Esophagus muscularis mucosa (tissue), 4 donors: Measurements from ENCODE around the gene PPP4R2. TPM values are rescaled to one million over a fixed set of nuclear protein-coding genes. Genes with fewer than 3 reads are reported as not detected.

Experiments
- DNase-seq: peaks from one replicate; pipeline ENCODE4 v3.0.0-alpha.2; 2017; ENCODE audit errors: extremely low spot score
- H3K27ac ChIP-seq, 4 donors: fragments of 200-600 bp; sonication (generic); replicated peaks in 1 of 4; 1 replicate in 3 of 4; 2 replicates in 1 of 4; pipeline ENCODE4 v1.5.1; 2016 to 2019; ENCODE audit warnings: mild to moderate bottlenecking in 1 of 4
- H3K27me3 ChIP-seq, 4 donors: fragments of 200-600 bp; sonication (generic); one replicate each; pipeline versions ENCODE4 v1.5.1 to v1.6.0; 2016 to 2019
- H3K36me3 ChIP-seq, 4 donors: fragments of 200-600 bp; sonication (generic); one replicate each; pipeline ENCODE4 v1.5.1; 2016 to 2019
- H3K4me1 ChIP-seq, 4 donors: fragments of 200-600 bp; sonication (generic); one replicate each; pipeline ENCODE4 v1.5.1; 2016 to 2019
- H3K4me3 ChIP-seq, 4 donors: fragments of 200-600 bp; sonication (generic); 1 replicate in 2 of 4; 2 replicates in 2 of 4; pipeline ENCODE4 v1.5.1; 2016 to 2019; ENCODE audit warnings: mild to moderate bottlenecking in 4 of 4, moderate library complexity in 1 of 4
- H3K9me3 ChIP-seq, 4 donors: fragments of 200-600 bp; sonication (generic); 1 replicate in 3 of 4; 2 replicates in 1 of 4; pipeline ENCODE4 v1.5.1; 2016 to 2019
- EP300 ChIP-seq: sonication (generic); formaldehyde crosslinking; IDR thresholded peaks from one replicate; pipeline ENCODE4 v1.6.1; 2017; ENCODE audit warnings: antibody characterized with exemption
- POLR2A ChIP-seq: fragments of 450-650 bp; IDR thresholded peaks from one replicate; pipeline ENCODE4 v1.6.1; 2017; ENCODE audit warnings: antibody characterized with exemption, moderate library complexity, mild to moderate bottlenecking, low read depth
- POLR2AphosphoS5 ChIP-seq, 2 donors: sonication (generic); formaldehyde crosslinking; IDR thresholded peaks; one replicate each; pipeline ENCODE4 v1.6.1; 2017; ENCODE audit warnings: antibody characterized with exemption in 2 of 2
- WGBS: methylation state at CpG from one replicate; pipeline ENCODE4 v1.1.5; 2018; 5-methylcytosine and 5-hydroxymethylcytosine counted together
- intact Hi-C: fragments of 100-400 bp; cut with DNase I; formaldehyde crosslinking; loops from one replicate; pipeline ENCODE4 v1.15.1; 2023
- total RNA-seq, 4 donors: library from RNA; depleted of rRNA; stranded (reverse); fragments of >200 nt; gene quantifications; one replicate each; pipeline versions ENCODE4 v1.1.0 to v1.2.1, GENCODE V29; 2016
- TF ChIP-seq, protein P1 (sequence below), 3 experiments: fragments of 200-600 bp in 2 of 3; fragments of 450-650 bp in 1 of 3; sonication (generic) in 2 of 3; IDR thresholded peaks; one replicate each; pipeline ENCODE4 v1.5.1; 2017 to 2019; ENCODE audit warnings: antibody characterized with exemption in 3 of 3, mild to moderate bottlenecking in 2 of 3, moderate library complexity in 1 of 3

PPP4R2 gene
- total RNA-seq, 4 donors from 2014 or later, result 24.6 to 60.6 (median 33.9) TPM

DNA sequence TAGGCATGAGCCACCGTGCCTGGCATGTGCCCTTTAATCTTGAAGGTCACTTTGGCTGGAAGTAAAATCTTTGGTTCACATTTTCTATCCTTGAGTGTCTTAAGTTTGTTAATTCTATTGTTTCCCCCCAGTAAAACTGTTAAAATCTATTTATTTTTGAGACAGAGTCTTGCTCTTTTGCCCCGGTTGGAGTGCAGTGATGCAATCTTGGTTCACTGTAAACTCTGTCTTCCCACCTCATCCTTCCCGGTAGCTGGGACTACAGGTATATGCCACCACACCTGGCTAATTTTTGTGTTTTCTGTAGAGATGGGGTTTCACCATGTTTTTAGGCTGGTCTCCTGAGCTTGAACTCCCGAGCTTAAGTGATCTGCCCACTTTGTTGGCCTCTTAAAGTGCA lies 7.7 kb downstream of the PPP4R2 start:
- no peak overlapping the region for H3K4me3 ChIP-seq
- H3K4me1 ChIP-seq, result peaks cover 53 to 75% (median 73%) of the 10 kb centered on the region in 4 donors
- WGBS, result 72% methylated on average over 4 of the region's 4 CpGs
- intact Hi-C loops, result no loop called here
- H3K27me3 ChIP-seq, result no peaks in the 10 kb centered on the region
- no peak for DNase-seq
- H3K27ac ChIP-seq, result no peak overlapping the region
- H3K36me3 ChIP-seq, result peaks cover 0 to 29% (median 10%) of the 10 kb centered on the region in 4 donors
- TF ChIP-seq POLR2AphosphoS5 (IDR thresholded peaks at IDR 0.05) (no peak), EP300 (no peak), POLR2A (no peak)
- TF ChIP-seq, protein P1, sequence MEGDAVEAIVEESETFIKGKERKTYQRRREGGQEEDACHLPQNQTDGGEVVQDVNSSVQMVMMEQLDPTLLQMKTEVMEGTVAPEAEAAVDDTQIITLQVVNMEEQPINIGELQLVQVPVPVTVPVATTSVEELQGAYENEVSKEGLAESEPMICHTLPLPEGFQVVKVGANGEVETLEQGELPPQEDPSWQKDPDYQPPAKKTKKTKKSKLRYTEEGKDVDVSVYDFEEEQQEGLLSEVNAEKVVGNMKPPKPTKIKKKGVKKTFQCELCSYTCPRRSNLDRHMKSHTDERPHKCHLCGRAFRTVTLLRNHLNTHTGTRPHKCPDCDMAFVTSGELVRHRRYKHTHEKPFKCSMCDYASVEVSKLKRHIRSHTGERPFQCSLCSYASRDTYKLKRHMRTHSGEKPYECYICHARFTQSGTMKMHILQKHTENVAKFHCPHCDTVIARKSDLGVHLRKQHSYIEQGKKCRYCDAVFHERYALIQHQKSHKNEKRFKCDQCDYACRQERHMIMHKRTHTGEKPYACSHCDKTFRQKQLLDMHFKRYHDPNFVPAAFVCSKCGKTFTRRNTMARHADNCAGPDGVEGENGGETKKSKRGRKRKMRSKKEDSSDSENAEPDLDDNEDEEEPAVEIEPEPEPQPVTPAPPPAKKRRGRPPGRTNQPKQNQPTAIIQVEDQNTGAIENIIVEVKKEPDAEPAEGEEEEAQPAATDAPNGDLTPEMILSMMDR (IDR thresholded peaks at IDR 0.05), result no peak
- H3K9me3 ChIP-seq, result no peaks in the 10 kb centered on the region

GRCh38 chr3:73007992-73008712 lies 11.5 kb downstream of the PPP4R2 start:
- intact Hi-C loops, result no loop called here
- Histone ChIP-seq H3K4me3 (no peak overlapping the region), H3K9me3 (no peaks in the 10 kb centered on the region), H3K4me1 (peaks cover 33 to 66% (median 61%) of the 10 kb centered on the region in 4 donors), H3K27me3 (no peaks in the 10 kb centered on the region), H3K36me3 (peaks cover 0 to 25% (median 10%) of the 10 kb centered on the region in 4 donors), H3K27ac (no peak overlapping the region)
- DNase-seq, result no peak
- no peak for TF ChIP-seq POLR2AphosphoS5 (IDR thresholded peaks at IDR 0.05)
- TF ChIP-seq POLR2A, result no peak
- TF ChIP-seq, protein P1 (IDR thresholded peaks at IDR 0.05), result no peak
- no peak for TF ChIP-seq EP300
- WGBS, result 57% methylated on average over 6 of the region's 6 CpGs

DNA sequence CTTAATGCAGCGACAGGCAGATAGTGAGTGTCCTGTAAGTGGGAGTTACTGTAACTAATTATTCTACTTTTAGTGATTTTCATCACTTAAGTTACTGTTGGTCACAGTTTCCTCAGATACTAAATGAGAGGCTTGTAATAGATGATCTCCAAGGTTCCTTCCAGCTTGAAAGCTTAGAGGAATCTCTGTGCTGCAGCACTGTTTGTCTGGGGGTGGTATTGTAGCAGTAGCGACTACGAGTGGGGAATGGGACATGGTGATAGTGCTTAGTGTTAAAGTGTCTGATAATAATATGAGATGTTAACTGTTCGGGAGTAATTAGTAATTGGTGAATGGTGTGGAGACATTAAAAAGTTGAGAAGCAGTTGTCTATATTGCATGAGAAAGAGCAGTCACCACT lies 12.4 kb downstream of the PPP4R2 start:
- no peak overlapping the region for H3K27ac ChIP-seq
- intact Hi-C loops, result no loop called here
- H3K36me3 ChIP-seq, result peaks cover 0 to 25% (median 10%) of the 10 kb centered on the region in 4 donors
- peak; percentile 45 for DNase-seq
- TF ChIP-seq, protein P1 (IDR thresholded peaks at IDR 0.05), result no peak
- peaks cover 28 to 66% (median 57%) of the 10 kb centered on the region in 4 donors for H3K4me1 ChIP-seq
- WGBS, result 97% methylated on average over 4 of the region's 4 CpGs
- no peak overlapping the region for H3K4me3 ChIP-seq
- H3K27me3 ChIP-seq, result no peaks in the 10 kb centered on the region
- H3K9me3 ChIP-seq, result no peaks in the 10 kb centered on the region

- H3K27me3 ChIP-seq, result no peaks in the 10 kb centered on the region
- no peak for DNase-seq
- WGBS, result 82% methylated on average over 3 of the region's 3 CpGs
- H3K4me1 ChIP-seq, result peaks cover 24 to 65% (median 52%) of the 10 kb centered on the region in 4 donors
- peaks cover 0 to 25% (median 10%) of the 10 kb centered on the region in 4 donors for H3K36me3 ChIP-seq
- intact Hi-C loops, result no loop called here
- H3K9me3 ChIP-seq, result no peaks in the 10 kb centered on the region
- TF ChIP-seq, protein P1 (IDR thresholded peaks at IDR 0.05), result no peak
- no peak for TF ChIP-seq POLR2AphosphoS5 (IDR thresholded peaks at IDR 0.05)
- no peak for TF ChIP-seq EP300
- no peak for TF ChIP-seq POLR2A
- no peak overlapping the region for H3K4me3 ChIP-seq
- H3K27ac ChIP-seq, result no peak overlapping the region
Measured at GRCh38 chr3:73009750-73010149, 13.1 kb downstream of the PPP4R2 start.

DNA sequence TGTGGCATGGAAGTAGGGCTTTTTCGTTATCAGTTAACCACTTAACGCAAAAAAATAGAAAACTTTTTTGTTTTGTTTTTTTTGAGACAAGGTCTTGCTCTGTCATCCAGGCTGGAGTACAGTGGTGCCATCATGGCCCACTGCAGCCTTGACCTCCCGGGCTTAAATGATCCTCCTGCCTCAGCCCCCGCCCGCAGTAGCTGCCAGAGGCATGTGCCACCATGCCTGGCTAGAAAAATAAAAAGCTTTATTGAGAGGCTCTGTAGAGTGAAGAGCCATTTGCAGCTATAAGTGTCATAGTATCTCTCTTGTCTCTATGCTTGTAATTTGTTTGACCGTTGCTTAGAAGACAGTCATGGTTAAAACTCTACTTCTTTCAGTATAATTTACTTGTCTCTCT lies 13.5 kb downstream of the PPP4R2 start:
- 94% methylated on average over 6 of the region's 6 CpGs for WGBS
- peak; percentile 34 for DNase-seq
- TF ChIP-seq EP300, result no peak
- no peak for TF ChIP-seq POLR2A
- no peak for TF ChIP-seq POLR2AphosphoS5 (IDR thresholded peaks at IDR 0.05)
- TF ChIP-seq, protein P1 (IDR thresholded peaks at IDR 0.05), result no peak
- H3K27me3 ChIP-seq, result no peaks in the 10 kb centered on the region
- H3K36me3 ChIP-seq, result peaks cover 0 to 26% (median 10%) of the 10 kb centered on the region in 4 donors
- no peak overlapping the region for H3K4me3 ChIP-seq
- intact Hi-C loops, result no loop called here
- H3K4me1 ChIP-seq, result peaks cover 24 to 62% (median 52%) of the 10 kb centered on the region in 4 donors
- H3K9me3 ChIP-seq, result no peaks in the 10 kb centered on the region
- H3K27ac ChIP-seq, result no peak overlapping the region
